GM19035 (cell line): ENCODE measurements around the gene ATP5PF.
"Not testable (repeated sequence)": the region's sequence is repeated elsewhere in the genome, so short reads cannot be mapped to it uniquely, and the experiment has no call there.

Experiments used
- ATAC-seq: cut with Tn5 transposase; IDR thresholded peaks from one replicate; pipeline ENCODE4 v1.9.1; 2021; ENCODE audit not compliant: unreplicated experiment

The ATP5PF gene

GRCh38 chr21:25732091-25732760, 2.5 kb downstream of the ATP5PF start:
- no peak for ATAC-seq

GRCh38 chr21:25722631-25723030, 12.1 kb downstream of the ATP5PF start:
- no peak for ATAC-seq

GRCh38 chr21:25721987-25722386, 12.7 kb downstream of the ATP5PF start:
- ATAC-seq = no peak

GRCh38 chr21:25717491-25718147, 17.1 kb downstream of the ATP5PF start:
- ATAC-seq = no peak

GRCh38 chr21:25714066-25714465, 20.6 kb downstream of the ATP5PF start:
- ATAC-seq = not testable (repeated sequence)

- no peak for ATAC-seq
Measured at GRCh38 chr21:25710550-25710949, 24.2 kb downstream of the ATP5PF start.

- no peak for ATAC-seq
Measured at GRCh38 chr21:25709684-25710265, 24.9 kb downstream of the ATP5PF start.

GRCh38 chr21:25708467-25709065, 26.1 kb downstream of the ATP5PF start:
- peak; percentile 50 for ATAC-seq

GRCh38 chr21:25701529-25701928, 33.2 kb downstream of the ATP5PF start:
- no peak for ATAC-seq

GRCh38 chr21:25700741-25701140, 34.0 kb downstream of the ATP5PF start:
- ATAC-seq = no peak

GRCh38 chr21:25695461-25695860, 39.2 kb downstream of the ATP5PF start:
- ATAC-seq = not testable (repeated sequence)

- no peak for ATAC-seq
Measured at GRCh38 chr21:25691976-25692375, 42.7 kb downstream of the ATP5PF start.

GRCh38 chr21:25689226-25689625, 45.5 kb downstream of the ATP5PF start:
- ATAC-seq = no peak

GRCh38 chr21:25688275-25689155, 46.2 kb downstream of the ATP5PF start:
- ATAC-seq = no peak

- no peak for ATAC-seq
Measured at GRCh38 chr21:25687787-25688186, 46.9 kb downstream of the ATP5PF start.

- no peak for ATAC-seq
Measured at GRCh38 chr21:25682382-25682781, 52.3 kb downstream of the ATP5PF start.

GRCh38 chr21:25676451-25676850, 58.3 kb downstream of the ATP5PF start:
- no peak for ATAC-seq
